ENCODE results near the gene MYH14.

MYH14 gene

DNA sequence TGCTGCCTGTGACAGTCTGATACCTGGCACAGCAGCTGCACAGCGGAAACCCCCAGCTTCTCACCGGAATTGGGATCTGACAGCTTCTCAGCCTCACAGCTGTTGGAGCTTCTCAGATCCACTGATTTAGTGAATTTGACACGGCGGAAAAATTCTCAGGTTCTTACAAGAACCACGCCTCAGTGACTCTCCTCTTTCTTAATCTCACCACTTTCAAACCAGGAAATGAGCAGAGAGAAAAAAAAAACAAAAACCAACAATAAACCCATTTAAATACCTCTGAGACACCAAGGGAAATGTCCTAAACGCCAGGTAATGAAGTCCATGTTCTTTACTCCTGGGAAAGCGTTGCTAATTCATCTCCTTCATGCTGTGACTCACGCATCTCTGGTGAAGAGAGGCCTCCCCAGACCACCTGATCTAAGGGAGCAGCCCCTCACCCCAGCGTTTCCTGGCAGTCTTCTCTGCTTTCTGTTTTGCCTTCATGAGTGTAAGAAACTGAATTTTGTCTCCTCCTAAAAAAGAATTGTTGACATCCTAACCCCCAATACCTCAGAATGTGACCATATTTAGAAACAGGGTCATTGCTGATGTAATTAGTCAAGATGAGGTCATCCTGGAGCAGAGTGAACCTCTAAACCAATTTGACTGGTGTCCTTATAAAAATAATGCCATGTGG, 24.4 kb upstream of the MYH14 start:
- no peaks in the 10 kb centered on the region for H3K9me3 ChIP-seq (ENCODE audit: control insufficient read depth, insufficient read depth, low read length)
- no peaks in the 10 kb centered on the region for H3K36me3 ChIP-seq (ENCODE audit: insufficient read depth, low read length)
- H3K9ac ChIP-seq (ENCODE audit: low read depth, low read length): no peak overlapping the region
- H3K4me1 ChIP-seq (ENCODE audit: insufficient read depth, low read length): no peaks in the 10 kb centered on the region; the same call in 1 of the 2 replicates

DNA sequence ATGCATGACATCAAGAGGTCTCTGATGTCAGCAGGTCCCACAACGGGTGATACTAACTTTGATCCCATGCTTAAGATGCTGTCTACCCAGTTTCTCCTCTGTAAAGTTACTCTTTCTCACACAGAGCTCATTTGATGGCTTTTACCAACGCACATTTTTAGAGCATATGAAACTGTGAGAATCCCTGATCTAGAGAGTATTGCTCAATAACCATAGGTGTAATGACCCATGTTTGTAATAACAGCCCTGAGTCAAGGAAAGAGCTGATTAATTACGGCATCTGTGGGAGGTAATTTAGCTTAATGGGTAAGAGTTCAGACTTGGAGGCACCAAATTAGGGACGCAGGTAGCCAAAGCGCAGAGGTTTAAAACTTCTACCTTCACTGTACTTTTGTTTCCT, 22.3 kb upstream of the MYH14 start:
- Histone ChIP-seq H3K36me3 (ENCODE audit: insufficient read depth, low read length) (no peaks in the 10 kb centered on the region), H3K4me1 (ENCODE audit: insufficient read depth, low read length) (no peaks in the 10 kb centered on the region; the same call in 1 of the 2 replicates), H3K9me3 (ENCODE audit: control insufficient read depth, insufficient read depth, low read length) (no peaks in the 10 kb centered on the region), H3K9ac (ENCODE audit: low read depth, low read length) (no peak overlapping the region)

DNA sequence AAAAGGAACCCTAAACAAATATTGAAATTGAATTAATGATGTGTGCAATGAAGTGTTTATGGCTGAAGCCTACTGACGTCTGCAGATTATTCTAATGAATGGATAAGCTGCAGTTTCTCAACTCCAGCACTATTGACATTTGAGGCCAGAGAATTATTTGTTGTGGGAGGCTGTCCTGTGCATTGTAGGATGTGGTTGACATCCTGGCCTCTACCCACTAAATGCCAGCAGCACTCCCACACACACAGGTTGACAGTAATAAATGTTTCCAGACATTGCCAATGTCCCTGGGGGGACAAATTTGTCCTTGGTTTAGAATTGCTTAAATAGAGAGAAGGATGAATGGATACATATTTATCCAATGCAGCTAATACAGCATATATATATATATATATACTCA, 19.2 kb upstream of the MYH14 start:
- Histone ChIP-seq H3K9me3 (ENCODE audit: control insufficient read depth, insufficient read depth, low read length) (no peaks in the 10 kb centered on the region), H3K36me3 (ENCODE audit: insufficient read depth, low read length) (no peaks in the 10 kb centered on the region), H3K4me1 (ENCODE audit: insufficient read depth, low read length) (no peaks in the 10 kb centered on the region), H3K9ac (ENCODE audit: low read depth, low read length) (no peak overlapping the region)

DNA sequence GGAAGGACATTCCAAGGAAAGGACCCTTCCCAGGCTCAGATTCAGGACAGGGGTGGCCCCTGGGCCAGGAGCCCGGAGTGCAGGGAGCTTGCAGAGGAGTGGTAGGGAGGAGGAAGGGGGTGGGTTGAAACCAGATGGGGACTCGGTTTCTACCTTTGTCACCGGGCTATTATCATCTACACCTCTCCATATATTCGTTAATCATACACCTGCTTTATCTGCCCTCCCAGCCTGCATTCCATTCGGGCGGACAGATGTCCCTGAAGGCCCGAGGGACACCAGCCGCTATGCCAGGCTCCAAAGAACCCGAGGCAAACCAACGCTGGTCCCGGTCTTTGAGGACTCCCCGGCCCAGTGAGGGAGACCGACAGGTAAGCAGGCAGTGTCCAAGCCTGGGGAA, 15.5 kb upstream of the MYH14 start:
- Histone ChIP-seq H3K36me3 (ENCODE audit: insufficient read depth, low read length) (no peaks in the 10 kb centered on the region), H3K9ac (ENCODE audit: low read depth, low read length) (no peak overlapping the region), H3K9me3 (ENCODE audit: control insufficient read depth, insufficient read depth, low read length) (no peaks in the 10 kb centered on the region), H3K4me1 (ENCODE audit: insufficient read depth, low read length) (no peaks in the 10 kb centered on the region)

DNA sequence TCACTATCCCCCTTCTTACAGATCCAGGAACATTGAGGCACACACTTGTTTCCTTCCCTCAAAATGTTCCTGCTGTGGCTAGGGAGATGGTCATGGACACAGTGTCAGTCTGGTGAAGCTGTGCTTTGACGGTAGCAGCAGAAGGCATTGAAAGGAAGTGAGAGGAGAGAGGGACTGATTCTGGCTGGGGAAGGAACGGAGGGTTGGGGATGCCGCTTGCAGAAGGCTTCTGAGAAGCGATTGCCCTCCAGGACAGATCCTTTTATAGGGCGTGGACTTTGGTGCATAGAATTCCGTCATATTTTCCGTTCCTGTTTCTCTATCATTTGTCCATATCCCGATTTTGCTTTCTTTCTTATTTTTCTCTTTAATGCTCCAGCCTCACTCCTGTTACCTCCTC, 14.1 kb upstream of the MYH14 start:
- Histone ChIP-seq H3K9me3 (ENCODE audit: control insufficient read depth, insufficient read depth, low read length) (no peaks in the 10 kb centered on the region), H3K4me1 (ENCODE audit: insufficient read depth, low read length) (no peaks in the 10 kb centered on the region), H3K36me3 (ENCODE audit: insufficient read depth, low read length) (no peaks in the 10 kb centered on the region), H3K9ac (ENCODE audit: low read depth, low read length) (no peak overlapping the region)

DNA sequence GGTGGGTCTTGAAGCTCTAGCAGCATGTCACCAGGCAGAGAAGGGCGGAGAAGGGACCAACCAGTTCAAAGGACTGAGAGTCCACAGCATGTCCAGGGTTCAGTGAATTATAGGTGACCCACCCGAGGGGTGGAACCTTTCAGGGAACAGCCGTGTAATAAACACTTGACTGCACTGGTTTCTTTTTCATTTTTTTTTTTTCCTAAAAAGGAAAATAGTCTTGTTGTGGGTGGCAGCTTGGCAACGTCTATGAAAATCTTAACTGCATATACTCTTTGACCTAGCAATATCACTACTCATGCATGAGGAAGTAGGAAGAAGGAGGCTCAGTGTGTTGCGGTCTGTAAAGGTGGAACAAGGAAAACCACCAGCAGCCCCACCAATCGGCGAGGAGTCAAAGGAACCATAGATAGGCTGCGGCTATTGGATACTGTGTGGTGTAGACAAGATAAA, 13.0 kb upstream of the MYH14 start:
- Histone ChIP-seq H3K36me3 (ENCODE audit: insufficient read depth, low read length) (no peaks in the 10 kb centered on the region), H3K9ac (ENCODE audit: low read depth, low read length) (no peak overlapping the region), H3K9me3 (ENCODE audit: control insufficient read depth, insufficient read depth, low read length) (no peaks in the 10 kb centered on the region), H3K4me1 (ENCODE audit: insufficient read depth, low read length) (no peaks in the 10 kb centered on the region)

DNA sequence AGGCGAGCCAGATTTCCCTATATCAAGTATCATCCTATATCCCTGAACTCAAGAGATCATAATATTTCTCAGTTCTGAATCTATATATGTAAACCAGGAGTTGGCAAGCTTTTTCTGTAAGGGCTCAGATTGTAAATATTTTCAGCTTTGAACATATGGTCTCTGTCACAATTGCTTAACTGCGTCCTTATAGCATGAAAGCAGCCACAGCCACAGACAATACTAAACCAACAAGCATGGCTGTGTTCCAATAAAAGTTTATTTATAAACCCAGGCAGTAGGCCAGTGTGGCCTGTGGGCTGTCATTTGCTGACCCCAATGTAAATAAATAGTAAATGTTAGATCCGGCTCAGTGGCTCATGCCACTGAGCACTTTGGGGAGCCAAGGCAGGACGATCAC, 12.2 kb upstream of the MYH14 start:
- Histone ChIP-seq H3K9ac (ENCODE audit: low read depth, low read length) (no peak overlapping the region), H3K36me3 (ENCODE audit: insufficient read depth, low read length) (no peaks in the 10 kb centered on the region), H3K9me3 (ENCODE audit: control insufficient read depth, insufficient read depth, low read length) (no peaks in the 10 kb centered on the region), H3K4me1 (ENCODE audit: insufficient read depth, low read length) (no peaks in the 10 kb centered on the region)

DNA sequence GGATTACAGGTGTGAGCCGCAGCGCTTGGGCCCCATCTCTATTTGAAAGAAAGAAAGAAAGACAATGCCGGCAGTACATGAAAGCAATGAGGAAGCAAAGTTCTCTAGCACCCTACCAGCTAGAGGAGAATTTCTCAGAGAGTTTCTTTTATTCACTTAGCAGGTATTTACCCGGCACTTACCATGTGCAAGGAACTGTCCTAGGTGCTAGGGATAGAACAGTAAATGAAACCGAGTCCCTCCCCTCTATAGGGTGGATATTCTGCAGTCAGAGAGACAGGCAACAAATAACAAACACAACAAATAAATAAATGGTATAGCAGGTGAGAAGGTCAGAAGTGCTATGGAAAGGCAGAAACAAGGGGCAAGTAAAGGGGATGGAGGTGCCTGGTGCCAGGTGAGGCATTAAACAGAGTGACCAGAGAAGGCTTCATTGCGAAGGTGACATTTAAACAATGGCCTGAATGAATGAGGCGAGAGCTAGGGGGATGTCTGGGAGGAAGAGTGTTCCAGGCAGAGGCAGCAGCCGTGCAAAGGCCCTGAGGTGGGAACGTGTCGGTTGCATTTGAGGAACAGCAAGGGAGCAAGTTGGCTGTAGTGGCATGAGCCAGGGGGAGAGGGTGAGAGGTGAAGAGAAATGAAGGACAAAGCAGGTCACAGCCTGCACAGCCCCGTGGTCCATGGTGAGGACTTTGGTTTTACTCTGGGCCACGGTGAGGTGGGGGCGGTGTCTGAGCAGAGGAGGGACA, 10.8 kb upstream of the MYH14 start:
- no peak overlapping the region for H3K9ac ChIP-seq (ENCODE audit: low read depth, low read length)
- H3K4me1 ChIP-seq (ENCODE audit: insufficient read depth, low read length): no peaks in the 10 kb centered on the region
- no peaks in the 10 kb centered on the region for H3K9me3 ChIP-seq (ENCODE audit: control insufficient read depth, insufficient read depth, low read length)
- H3K36me3 ChIP-seq (ENCODE audit: insufficient read depth, low read length): no peaks in the 10 kb centered on the region

DNA sequence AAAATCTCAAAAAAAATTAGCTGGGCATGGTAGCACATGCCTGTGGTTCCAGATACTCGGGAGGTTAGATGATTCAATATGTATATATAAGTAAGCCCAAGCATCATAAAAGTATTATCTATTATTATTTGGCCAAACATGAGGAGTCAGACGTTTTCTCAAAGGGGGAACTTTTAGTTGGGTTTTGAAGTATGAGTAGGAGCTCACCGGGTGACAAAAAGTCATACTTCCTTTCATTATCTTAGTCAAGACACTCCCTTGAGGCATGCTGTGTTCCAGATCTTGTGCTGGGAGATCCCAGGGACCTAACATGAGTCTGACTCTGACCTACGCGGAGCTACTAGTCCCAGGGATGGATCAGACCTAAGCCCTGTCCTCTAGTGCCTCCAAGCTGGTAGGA, 8.2 kb upstream of the MYH14 start:
- Histone ChIP-seq H3K36me3 (ENCODE audit: insufficient read depth, low read length) (no peaks in the 10 kb centered on the region), H3K4me1 (ENCODE audit: insufficient read depth, low read length) (0 out of 2 replicates have a peak, but pooled peaks cover 4% of the 10 kb centered on the region), H3K9me3 (ENCODE audit: control insufficient read depth, insufficient read depth, low read length) (no peaks in the 10 kb centered on the region), H3K9ac (ENCODE audit: low read depth, low read length) (no peak overlapping the region)

DNA sequence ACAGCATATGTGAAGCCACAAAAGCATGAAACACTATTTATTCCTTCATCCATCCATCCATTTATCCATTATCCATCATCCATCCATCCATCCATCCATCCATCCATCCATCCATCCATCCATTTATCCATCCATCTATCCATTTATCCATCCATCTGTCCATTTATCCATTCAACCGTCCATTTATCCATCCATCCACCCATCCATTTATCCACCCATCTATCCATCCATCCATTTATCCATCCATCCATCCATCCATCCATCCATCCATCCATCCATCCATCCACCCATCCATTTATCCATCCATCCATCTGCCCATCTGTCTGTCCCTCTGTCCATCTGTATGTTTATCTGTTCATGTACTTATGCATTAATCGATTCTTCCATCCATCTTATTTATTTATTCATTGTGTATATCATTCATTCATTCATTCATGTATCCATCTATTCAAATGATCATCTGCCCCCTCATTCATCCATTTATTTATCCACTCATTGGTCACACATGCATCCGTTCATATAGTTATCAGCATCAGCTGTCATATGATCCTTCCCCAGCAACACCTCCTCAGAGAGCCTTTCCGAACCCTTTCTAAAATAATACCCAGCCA, 7.0 kb upstream of the MYH14 start:
- no peak overlapping the region for H3K9ac ChIP-seq (ENCODE audit: low read depth, low read length)
- no peaks in the 10 kb centered on the region for H3K9me3 ChIP-seq (ENCODE audit: control insufficient read depth, insufficient read depth, low read length)
- H3K36me3 ChIP-seq (ENCODE audit: insufficient read depth, low read length): no peaks in the 10 kb centered on the region
- 0 out of 2 replicates have a peak, but pooled peaks cover 4% of the 10 kb centered on the region for H3K4me1 ChIP-seq (ENCODE audit: insufficient read depth, low read length)

DNA sequence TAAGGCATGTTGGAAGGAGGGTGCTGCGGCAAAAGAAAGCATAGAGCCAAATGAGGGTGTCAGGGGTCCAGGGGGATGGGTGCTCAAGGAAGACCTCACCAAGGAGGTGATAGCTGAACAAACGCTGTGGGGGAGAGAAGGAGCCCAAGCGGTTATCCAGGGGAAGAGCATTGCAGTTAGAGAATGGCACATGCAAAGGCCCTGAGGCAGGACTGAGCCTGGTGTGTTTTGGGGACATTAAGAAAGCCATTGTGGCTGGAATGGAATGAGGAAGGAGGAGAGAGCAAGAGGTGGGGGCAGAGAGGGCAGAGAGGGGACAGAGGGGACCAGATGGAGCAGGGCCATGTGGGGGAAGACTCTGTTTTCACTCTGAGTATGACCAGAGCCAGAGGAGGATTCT, 6.1 kb upstream of the MYH14 start:
- H3K9me3 ChIP-seq (ENCODE audit: control insufficient read depth, insufficient read depth, low read length): no peaks in the 10 kb centered on the region
- no peak overlapping the region for H3K9ac ChIP-seq (ENCODE audit: low read depth, low read length)
- no peaks in the 10 kb centered on the region for H3K36me3 ChIP-seq (ENCODE audit: insufficient read depth, low read length)
- 0 out of 2 replicates have a peak, but pooled peaks cover 4% of the 10 kb centered on the region for H3K4me1 ChIP-seq (ENCODE audit: insufficient read depth, low read length)

DNA sequence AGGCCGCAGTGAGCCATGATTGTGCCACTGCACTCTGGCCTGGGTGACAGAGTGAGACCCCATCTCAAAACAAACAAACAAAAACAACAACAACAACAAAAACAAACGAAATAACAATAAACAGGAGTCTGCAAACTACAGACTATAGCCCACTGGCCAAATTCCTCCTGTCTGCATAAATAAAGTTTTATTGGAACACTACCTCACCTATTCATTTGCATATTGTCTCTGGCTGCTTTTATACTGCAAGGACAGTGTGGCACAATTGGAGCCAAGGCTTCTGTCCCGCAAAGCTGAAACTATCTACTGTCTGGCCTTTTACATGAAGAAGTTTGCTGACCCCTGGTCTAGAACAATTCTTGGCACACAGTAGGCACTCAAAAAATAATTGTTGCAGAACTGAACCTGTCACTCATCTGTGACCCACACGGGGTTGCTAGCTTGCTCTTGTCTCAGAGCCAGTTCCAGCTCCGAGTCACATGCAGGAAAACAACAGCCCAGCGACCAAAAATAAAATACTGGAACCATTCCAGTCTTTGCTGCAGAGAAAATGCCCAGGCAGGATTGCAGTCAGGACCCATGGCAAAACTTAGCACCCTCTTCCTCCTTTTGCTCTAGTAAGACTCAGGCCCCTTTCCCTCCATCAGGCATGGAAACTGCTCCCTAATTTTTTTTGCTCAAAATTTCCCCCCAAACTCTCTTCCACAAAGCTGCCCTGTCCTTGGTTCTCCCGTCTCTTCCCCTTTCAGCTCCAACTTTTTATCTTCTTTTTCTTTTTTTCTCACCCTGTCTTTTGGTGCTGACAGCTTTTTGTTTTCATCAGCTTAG, 4.8 kb upstream of the MYH14 start:
- H3K9ac ChIP-seq (ENCODE audit: low read depth, low read length): no peak overlapping the region
- no peaks in the 10 kb centered on the region for H3K36me3 ChIP-seq (ENCODE audit: insufficient read depth, low read length)
- no peaks in the 10 kb centered on the region for H3K9me3 ChIP-seq (ENCODE audit: control insufficient read depth, insufficient read depth, low read length)
- H3K4me1 ChIP-seq (ENCODE audit: insufficient read depth, low read length): 0 out of 2 replicates have a peak, but pooled peaks cover 4% of the 10 kb centered on the region

DNA sequence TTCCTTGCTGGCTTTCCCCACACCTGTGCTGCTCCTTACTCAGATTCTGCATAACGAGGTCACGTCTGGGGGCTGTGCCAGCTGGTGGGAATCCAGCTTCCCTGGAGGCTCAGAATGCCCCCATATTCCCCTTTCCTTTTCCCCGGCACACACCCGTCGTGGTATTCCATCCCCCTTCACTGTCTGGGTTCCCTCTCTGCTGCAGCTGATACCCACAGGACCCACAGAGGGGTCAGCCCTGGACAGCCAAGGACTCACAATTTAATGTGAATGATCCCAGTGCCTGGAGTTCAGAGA, 4.2 kb upstream of the MYH14 start:
- Histone ChIP-seq H3K9me3 (ENCODE audit: control insufficient read depth, insufficient read depth, low read length) (no peaks in the 10 kb centered on the region), H3K4me1 (ENCODE audit: insufficient read depth, low read length) (0 out of 2 replicates have a peak, but pooled peaks cover 4% of the 10 kb centered on the region), H3K36me3 (ENCODE audit: insufficient read depth, low read length) (no peaks in the 10 kb centered on the region), H3K9ac (ENCODE audit: low read depth, low read length) (no peak overlapping the region)

DNA sequence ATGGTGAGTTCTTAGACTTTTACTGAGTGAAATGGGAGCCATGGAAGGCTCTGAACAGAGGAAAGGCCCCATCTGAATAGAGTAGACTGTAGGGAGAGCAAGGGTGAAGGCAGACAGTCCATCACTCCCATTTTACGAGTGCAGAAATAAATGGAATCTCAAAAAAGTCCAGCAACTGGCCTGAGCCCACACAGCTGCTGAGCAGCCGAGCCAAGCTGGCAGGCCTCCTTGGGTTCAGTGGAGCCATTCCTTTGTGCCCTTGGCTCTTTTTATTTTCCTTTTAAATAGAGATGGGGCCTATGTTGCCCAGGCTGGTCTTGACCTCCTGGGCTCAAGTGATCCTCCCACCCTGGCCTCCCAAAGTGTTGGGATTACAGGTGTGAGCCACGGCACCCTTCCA, 1.0 kb upstream of the MYH14 start:
- H3K9me3 ChIP-seq (ENCODE audit: control insufficient read depth, insufficient read depth, low read length): no peaks in the 10 kb centered on the region

More for the DNA sequence above, 1.0 kb upstream of the MYH14 start:
- Histone ChIP-seq H3K36me3 (ENCODE audit: insufficient read depth, low read length) (no peaks in the 10 kb centered on the region), H3K9ac (ENCODE audit: low read depth, low read length) (no peak overlapping the region), H3K4me1 (ENCODE audit: insufficient read depth, low read length) (0 out of 2 replicates have a peak, but pooled peaks cover 8% of the 10 kb centered on the region)

Measured in ES-I3 (cell line).